ENCODE results near the gene BBS2.

DNA sequence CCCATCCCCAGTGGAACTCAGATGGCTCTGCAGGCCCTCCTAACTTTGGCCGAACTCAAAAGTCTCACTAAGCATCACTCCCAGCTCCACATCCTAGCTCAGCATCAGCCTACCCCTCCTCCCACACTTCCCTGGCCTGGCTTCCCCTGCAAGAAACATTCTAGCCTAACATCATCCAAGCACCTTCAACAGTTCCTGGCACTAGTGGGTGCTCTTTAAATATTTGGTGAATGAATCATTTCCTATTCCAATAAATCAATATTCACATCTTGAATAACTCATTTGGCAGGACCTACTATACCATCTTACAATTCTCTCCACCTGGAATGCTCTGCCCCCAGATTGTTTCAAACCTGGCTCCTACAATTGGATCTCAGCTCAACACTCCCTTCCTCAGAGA is 11.0 kb upstream of the BBS2 start:
- TF ChIP-seq, protein P1, sequence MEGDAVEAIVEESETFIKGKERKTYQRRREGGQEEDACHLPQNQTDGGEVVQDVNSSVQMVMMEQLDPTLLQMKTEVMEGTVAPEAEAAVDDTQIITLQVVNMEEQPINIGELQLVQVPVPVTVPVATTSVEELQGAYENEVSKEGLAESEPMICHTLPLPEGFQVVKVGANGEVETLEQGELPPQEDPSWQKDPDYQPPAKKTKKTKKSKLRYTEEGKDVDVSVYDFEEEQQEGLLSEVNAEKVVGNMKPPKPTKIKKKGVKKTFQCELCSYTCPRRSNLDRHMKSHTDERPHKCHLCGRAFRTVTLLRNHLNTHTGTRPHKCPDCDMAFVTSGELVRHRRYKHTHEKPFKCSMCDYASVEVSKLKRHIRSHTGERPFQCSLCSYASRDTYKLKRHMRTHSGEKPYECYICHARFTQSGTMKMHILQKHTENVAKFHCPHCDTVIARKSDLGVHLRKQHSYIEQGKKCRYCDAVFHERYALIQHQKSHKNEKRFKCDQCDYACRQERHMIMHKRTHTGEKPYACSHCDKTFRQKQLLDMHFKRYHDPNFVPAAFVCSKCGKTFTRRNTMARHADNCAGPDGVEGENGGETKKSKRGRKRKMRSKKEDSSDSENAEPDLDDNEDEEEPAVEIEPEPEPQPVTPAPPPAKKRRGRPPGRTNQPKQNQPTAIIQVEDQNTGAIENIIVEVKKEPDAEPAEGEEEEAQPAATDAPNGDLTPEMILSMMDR (conservative IDR thresholded peaks at IDR 0.05), result no peak
- TF ChIP-seq EZH2 (IDR thresholded peaks at IDR 0.05; ENCODE audit: low read depth), result no peak
